ENCODE data around the gene ATP5IF1. TPM values are rescaled to one million over a fixed set of nuclear protein-coding genes. Genes with fewer than 3 reads are reported as not detected.

ATP5IF1 gene
- total and polyA plus RNA-seq, 2 donors from 2014 or later: 172 to 906 TPM

- Histone ChIP-seq H3K27ac (ENCODE audit: low read depth in 2 of 2, low read length in 2 of 2) (no peak overlapping the region), H3K9ac (ENCODE audit: low read length in 3 of 3) (no peak overlapping the region), H3K36me3 (ENCODE audit: control insufficient read depth in 2 of 3, insufficient read depth in 3 of 3, low read length in 3 of 3) (peaks cover 6 to 22% (median 12%) of the 10 kb centered on the region in 3 donors), H3K27me3 (ENCODE audit: control insufficient read depth, insufficient read depth, low read length) (no peaks in the 10 kb centered on the region), H3K9me3 (ENCODE audit: control insufficient read depth in 2 of 3, insufficient read depth in 1 of 3, low read length in 3 of 3) (no peaks in the 10 kb centered on the region), H3K4me1 (ENCODE audit: control insufficient read depth in 2 of 3, insufficient read depth in 2 of 3, low read depth in 1 of 3, low read length in 3 of 3) (no peaks in the 10 kb centered on the region), H3K4me3 (ENCODE audit: low read length in 3 of 3) (no peak overlapping the region)
- no peak for TF ChIP-seq CTCF (IDR thresholded peaks at IDR 0.05; ENCODE audit: borderline replicate concordance, extremely low read depth, insufficient read depth)
- intact Hi-C loops (cut with DNase I): no loop called here
- no peak for FAIRE-seq
- no peak for DNase-seq
These were observed 40.1 kb upstream of the ATP5IF1 start for GRCh38 chr1:28195780-28196179.

GRCh38 chr1:28196330-28196729, 39.6 kb upstream of the ATP5IF1 start:
- peaks cover 6 to 27% (median 12%) of the 10 kb centered on the region in 3 donors for H3K36me3 ChIP-seq (ENCODE audit: control insufficient read depth in 2 of 3, insufficient read depth in 3 of 3, low read length in 3 of 3)
- DNase-seq (no peak), FAIRE-seq (no peak)
- no peak overlapping the region for H3K9ac ChIP-seq (ENCODE audit: low read length in 3 of 3)
- no peak for TF ChIP-seq CTCF (IDR thresholded peaks at IDR 0.05; ENCODE audit: borderline replicate concordance, extremely low read depth, insufficient read depth)
- no peak overlapping the region for H3K27ac ChIP-seq (ENCODE audit: low read depth in 2 of 2, low read length in 2 of 2)
- intact Hi-C loops (cut with DNase I): no loop called here
- no peaks in the 10 kb centered on the region for H3K4me1 ChIP-seq (ENCODE audit: control insufficient read depth in 2 of 3, insufficient read depth in 2 of 3, low read depth in 1 of 3, low read length in 3 of 3)
- no peak overlapping the region for H3K4me3 ChIP-seq (ENCODE audit: low read length in 3 of 3)
- no peaks in the 10 kb centered on the region for H3K27me3 ChIP-seq (ENCODE audit: control insufficient read depth, insufficient read depth, low read length)
- H3K9me3 ChIP-seq (ENCODE audit: control insufficient read depth in 2 of 3, insufficient read depth in 1 of 3, low read length in 3 of 3): no peaks in the 10 kb centered on the region

- Histone ChIP-seq H3K9me3 (ENCODE audit: control insufficient read depth in 2 of 3, insufficient read depth in 1 of 3, low read length in 3 of 3) (no peaks in the 10 kb centered on the region), H3K4me3 (ENCODE audit: low read length in 3 of 3) (no peak overlapping the region), H3K27ac (ENCODE audit: low read depth in 2 of 2, low read length in 2 of 2) (no peak overlapping the region), H3K27me3 (ENCODE audit: control insufficient read depth, insufficient read depth, low read length) (no peaks in the 10 kb centered on the region), H3K4me1 (ENCODE audit: control insufficient read depth in 2 of 3, insufficient read depth in 2 of 3, low read depth in 1 of 3, low read length in 3 of 3) (no peaks in the 10 kb centered on the region), H3K36me3 (ENCODE audit: control insufficient read depth in 2 of 3, insufficient read depth in 3 of 3, low read length in 3 of 3) (peaks cover 6 to 28% (median 14%) of the 10 kb centered on the region in 3 donors), H3K9ac (ENCODE audit: low read length in 3 of 3) (no peak overlapping the region)
- no peak for DNase-seq
- intact Hi-C loops (cut with DNase I): no loop called here
- FAIRE-seq: no peak
- no peak for TF ChIP-seq CTCF (IDR thresholded peaks at IDR 0.05; ENCODE audit: borderline replicate concordance, extremely low read depth, insufficient read depth)
These were observed 38.1 kb upstream of the ATP5IF1 start for GRCh38 chr1:28197682-28198415.

Data from kidney (tissue), 14 donors.